Mesothelial cell of epicardium (in vitro differentiated cells): ENCODE data around the gene STIM1. TPM values are rescaled to one million over a fixed set of nuclear protein-coding genes. Genes with fewer than 3 reads are reported as not detected.

Source experiments
- DNase-seq, 2 experiments: peaks; one replicate each; pipeline ENCODE4 v3.0.0; 2021; ENCODE audit warnings: low spot score in 2 of 2; ENCODE audit not compliant: unreplicated experiment in 2 of 2
- H3K27ac Mint-ChIP-seq: 2 replicates; pipeline ENCODE4 v1.8.0; 2021; ENCODE audit warnings: mixed read lengths
- H3K27me3 Mint-ChIP-seq: 2 replicates; pipeline ENCODE4 v1.8.0; 2021; ENCODE audit warnings: low read depth, mixed read lengths
- H3K36me3 Mint-ChIP-seq: 2 replicates; pipeline ENCODE4 v1.8.0; 2021; ENCODE audit warnings: mixed read lengths
- H3K4me1 Mint-ChIP-seq: 2 replicates; pipeline ENCODE4 v1.8.0; 2021; ENCODE audit warnings: mixed read lengths
- H3K4me3 Mint-ChIP-seq: 2 replicates; pipeline ENCODE4 v1.8.0; 2021; ENCODE audit warnings: mild to moderate bottlenecking, moderate library complexity, mixed read lengths
- H3K9me3 Mint-ChIP-seq: 2 replicates; pipeline ENCODE4 v1.8.0; 2021; ENCODE audit warnings: mixed read lengths
- CTCF ChIP-seq: fragments of 200-600 bp; sonication (generic); IDR thresholded peaks from one replicate; pipeline ENCODE4 v1.5.0; 2021; ENCODE audit warnings: antibody characterized with exemption; ENCODE audit not compliant: unreplicated experiment
- total RNA-seq: library from RNA; stranded (reverse); gene quantifications from 3 replicates; pipeline ENCODE4 v1.2.1, GENCODE V29; 2021

Gene STIM1
- total RNA-seq, 1 donor from 2014 or later: 43.7 TPM

GRCh38 chr11:3952715-3953114 is 97.3 kb downstream of the STIM1 start:
- H3K4me3 Mint-ChIP-seq: no peak overlapping the region
- no peaks in the 10 kb centered on the region for H3K36me3 Mint-ChIP-seq
- no peak for TF ChIP-seq CTCF
- H3K4me1 Mint-ChIP-seq: peaks cover 6% of the 10 kb centered on the region
- peaks cover 11% of the 10 kb centered on the region for H3K9me3 Mint-ChIP-seq
- no peak overlapping the region for H3K27ac Mint-ChIP-seq
- H3K27me3 Mint-ChIP-seq: no peaks in the 10 kb centered on the region
- DNase-seq: no peak

GRCh38 chr11:3953327-3953726 is 97.9 kb downstream of the STIM1 start:
- H3K27ac Mint-ChIP-seq: no peak overlapping the region
- no peak overlapping the region for H3K4me3 Mint-ChIP-seq
- H3K27me3 Mint-ChIP-seq: no peaks in the 10 kb centered on the region
- no peak for DNase-seq
- H3K9me3 Mint-ChIP-seq: peaks cover 11% of the 10 kb centered on the region
- H3K36me3 Mint-ChIP-seq: no peaks in the 10 kb centered on the region
- H3K4me1 Mint-ChIP-seq: peaks cover 6% of the 10 kb centered on the region
- no peak for TF ChIP-seq CTCF

GRCh38 chr11:3954448-3955298 is 99.2 kb downstream of the STIM1 start:
- Mint-ChIP-seq H3K27ac (no peak overlapping the region), H3K36me3 (no peaks in the 10 kb centered on the region)
- no peak for TF ChIP-seq CTCF

DNA sequence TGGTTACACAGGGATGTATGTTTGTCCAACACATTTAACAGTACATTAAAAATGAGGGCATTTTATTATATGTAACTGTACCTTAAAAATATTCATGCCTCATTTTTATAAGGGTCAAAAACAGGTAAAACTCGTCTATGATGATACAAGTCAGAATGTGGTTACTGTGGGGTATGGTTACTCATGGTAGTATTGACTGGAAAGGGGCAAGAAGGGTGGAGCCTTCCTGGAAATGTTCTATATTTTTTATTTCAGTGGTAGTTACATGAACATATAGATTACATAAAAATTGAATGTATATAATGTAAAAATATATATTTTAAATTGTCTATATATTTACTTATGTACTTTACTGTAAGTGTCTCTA is 99.8 kb downstream of the STIM1 start:
- H3K36me3 Mint-ChIP-seq: no peaks in the 10 kb centered on the region
- no peaks in the 10 kb centered on the region for H3K27me3 Mint-ChIP-seq
- DNase-seq: no peak
- no peak for TF ChIP-seq CTCF
- peaks cover 16% of the 10 kb centered on the region for H3K4me1 Mint-ChIP-seq
- H3K9me3 Mint-ChIP-seq: peaks cover 11% of the 10 kb centered on the region
- H3K27ac Mint-ChIP-seq: no peak overlapping the region
- H3K4me3 Mint-ChIP-seq: no peak overlapping the region

More at GRCh38 chr11:3954448-3955298, 99.2 kb downstream of the STIM1 start:
- Mint-ChIP-seq H3K4me3 (no peak overlapping the region), H3K27me3 (no peaks in the 10 kb centered on the region), H3K4me1 (peaks cover 13% of the 10 kb centered on the region), H3K9me3 (peaks cover 11% of the 10 kb centered on the region)
- DNase-seq: no peak

GRCh38 chr11:3956038-3956437 is 100.6 kb downstream of the STIM1 start:
- H3K36me3 Mint-ChIP-seq: no peaks in the 10 kb centered on the region
- peaks cover 12% of the 10 kb centered on the region for H3K4me1 Mint-ChIP-seq
- no peak overlapping the region for H3K4me3 Mint-ChIP-seq
- no peaks in the 10 kb centered on the region for H3K27me3 Mint-ChIP-seq
- no peak for DNase-seq
- peaks cover 11% of the 10 kb centered on the region for H3K9me3 Mint-ChIP-seq
- no peak overlapping the region for H3K27ac Mint-ChIP-seq
- TF ChIP-seq CTCF: no peak
